ENCODE measurements around the gene ESR1.

DNA sequence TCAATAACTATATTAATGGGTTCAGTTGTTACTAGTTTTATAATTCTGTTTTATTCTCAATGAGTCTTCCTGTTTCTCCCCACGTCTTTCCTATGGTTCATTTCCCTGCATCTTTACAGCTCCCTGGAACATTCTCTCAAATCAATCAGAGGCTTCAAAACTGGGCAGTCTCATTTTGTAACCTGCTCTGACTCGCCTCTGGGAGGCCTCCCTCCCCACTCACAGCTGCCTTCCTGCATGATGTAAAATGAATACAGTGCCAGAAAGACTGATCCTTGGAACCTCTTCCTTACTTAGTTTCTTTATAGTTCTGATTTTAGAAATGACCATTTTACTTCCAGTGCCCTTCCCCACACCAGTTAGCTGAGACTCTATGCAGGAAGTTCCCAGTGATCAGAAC lies 103.9 kb downstream of the ESR1 start:
- TF ChIP-seq, protein P1, sequence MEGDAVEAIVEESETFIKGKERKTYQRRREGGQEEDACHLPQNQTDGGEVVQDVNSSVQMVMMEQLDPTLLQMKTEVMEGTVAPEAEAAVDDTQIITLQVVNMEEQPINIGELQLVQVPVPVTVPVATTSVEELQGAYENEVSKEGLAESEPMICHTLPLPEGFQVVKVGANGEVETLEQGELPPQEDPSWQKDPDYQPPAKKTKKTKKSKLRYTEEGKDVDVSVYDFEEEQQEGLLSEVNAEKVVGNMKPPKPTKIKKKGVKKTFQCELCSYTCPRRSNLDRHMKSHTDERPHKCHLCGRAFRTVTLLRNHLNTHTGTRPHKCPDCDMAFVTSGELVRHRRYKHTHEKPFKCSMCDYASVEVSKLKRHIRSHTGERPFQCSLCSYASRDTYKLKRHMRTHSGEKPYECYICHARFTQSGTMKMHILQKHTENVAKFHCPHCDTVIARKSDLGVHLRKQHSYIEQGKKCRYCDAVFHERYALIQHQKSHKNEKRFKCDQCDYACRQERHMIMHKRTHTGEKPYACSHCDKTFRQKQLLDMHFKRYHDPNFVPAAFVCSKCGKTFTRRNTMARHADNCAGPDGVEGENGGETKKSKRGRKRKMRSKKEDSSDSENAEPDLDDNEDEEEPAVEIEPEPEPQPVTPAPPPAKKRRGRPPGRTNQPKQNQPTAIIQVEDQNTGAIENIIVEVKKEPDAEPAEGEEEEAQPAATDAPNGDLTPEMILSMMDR (IDR thresholded peaks at IDR 0.05; ENCODE audit: low read length) = no peak
- no peak for TF ChIP-seq EZH2phosphoT487 (IDR thresholded peaks at IDR 0.05; ENCODE audit: low read length)

Data from MM.1S (cell line).